Gastroesophageal sphincter (tissue), 4 donors: ENCODE measurements around the gene PPP2R5C. TPM values are rescaled to one million over a fixed set of nuclear protein-coding genes. Genes with fewer than 3 reads are reported as not detected.
A peak's percentile ranks its signal among the peaks of the same experiment; 100 is the strongest.

ENCODE experiments used
- ATAC-seq: fragments of 150-250 bp; one replicate; pipeline ENCODE4 v1.9.1; 2016; ENCODE audit warnings: mild to moderate bottlenecking, moderate library complexity
- H3K27ac ChIP-seq, 4 donors: fragments of 200-600 bp; sonication (generic) in 3 of 4; 1 replicate in 3 of 4; 2 replicates in 1 of 4; pipeline ENCODE4 v1.5.1; 2016 to 2019
- H3K27me3 ChIP-seq: fragments of 200-600 bp; sonication (generic); one replicate; pipeline ENCODE4 v1.5.1; 2019
- H3K36me3 ChIP-seq, 2 donors: fragments of 200-600 bp; sonication (generic); one replicate each; pipeline ENCODE4 v1.5.1; 2019; ENCODE audit warnings: control low read depth in 1 of 2
- H3K4me1 ChIP-seq, 3 donors: fragments of 200-600 bp; sonication (generic); 1 replicate in 2 of 3; 2 replicates in 1 of 3; pipeline ENCODE4 v1.5.1; 2016 to 2019; ENCODE audit warnings: control low read depth in 2 of 3
- H3K4me3 ChIP-seq, 2 donors: fragments of 200-600 bp; sonication (generic); one replicate each; pipeline ENCODE4 v1.5.1; 2019; ENCODE audit warnings: mild to moderate bottlenecking in 1 of 2, moderate library complexity in 1 of 2
- H3K9me3 ChIP-seq, 3 donors: fragments of 200-600 bp; sonication (generic); one replicate each; pipeline ENCODE4 v1.5.1; 2017 to 2019; ENCODE audit warnings: control low read depth in 2 of 3
- EP300 ChIP-seq: sonication (generic); formaldehyde crosslinking; IDR thresholded peaks from one replicate; pipeline ENCODE4 v1.6.1; 2017; ENCODE audit warnings: antibody characterized with exemption, mild to moderate bottlenecking
- POLR2A ChIP-seq, 2 donors: fragments of 450-650 bp; IDR thresholded peaks; one replicate each; pipeline ENCODE4 v1.6.1; 2017; ENCODE audit warnings: antibody characterized with exemption in 2 of 2, mild to moderate bottlenecking in 2 of 2, moderate library complexity in 1 of 2
- POLR2AphosphoS5 ChIP-seq: sonication (generic); formaldehyde crosslinking; IDR thresholded peaks from one replicate; pipeline ENCODE4 v1.6.1; 2017; ENCODE audit warnings: antibody characterized with exemption
- WGBS, 2 donors: methylation state at CpG; one replicate each; pipeline ENCODE4 v1.1.5; 2018; ENCODE audit warnings: low coverage in 1 of 2; 5-methylcytosine and 5-hydroxymethylcytosine counted together
- total RNA-seq, 4 donors: library from RNA; depleted of rRNA; stranded (reverse); fragments of >200 nt; gene quantifications; one replicate each; pipeline ENCODE4 v1.1.0, GENCODE V29; 2016
- TF ChIP-seq, protein P1 (sequence below), 4 experiments: fragments of 200-600 bp in 2 of 4; fragments of 450-650 bp in 2 of 4; sonication (generic) in 1 of 4; IDR thresholded peaks; one replicate each; pipeline ENCODE4 v1.5.1; 2017 to 2019; ENCODE audit warnings: antibody characterized with exemption in 4 of 4, mild to moderate bottlenecking in 2 of 4, moderate library complexity in 2 of 4

PPP2R5C gene
- total RNA-seq, 4 donors from 2014 or later = 123 to 199 (median 131) TPM

DNA sequence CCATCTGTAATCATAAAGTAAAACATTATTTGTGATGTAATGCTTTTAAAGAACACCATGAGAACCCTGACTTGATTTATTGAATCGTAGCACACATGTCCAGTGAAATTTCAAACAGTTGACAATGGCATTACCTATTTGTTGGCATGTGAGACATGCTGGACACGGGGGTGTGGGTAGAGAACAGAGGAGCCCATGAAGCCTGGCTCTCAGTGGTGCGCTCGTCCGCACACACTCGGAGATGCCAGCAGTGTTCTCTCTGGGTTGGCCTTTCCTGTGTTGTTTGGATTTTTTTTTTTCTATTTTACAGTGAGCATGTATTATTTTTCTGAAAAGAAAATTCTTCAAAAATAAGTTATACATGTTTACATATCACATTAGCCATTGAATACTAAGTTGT lies 78.2 kb downstream of the PPP2R5C start:
- Histone ChIP-seq H3K4me1 (peaks cover 8 to 90% (median 16%) of the 10 kb centered on the region in 3 donors), H3K27me3 (no peaks in the 10 kb centered on the region), H3K27ac (no peak overlapping the region), H3K4me3 (no peak overlapping the region), H3K36me3 (peaks cover 0 to 7% of the 10 kb centered on the region in 2 donors), H3K9me3 (no peaks in the 10 kb centered on the region)
- ATAC-seq = no peak
- no peak for TF ChIP-seq POLR2AphosphoS5
- TF ChIP-seq POLR2A (IDR thresholded peaks at IDR 0.05) = no peak
- no peak for TF ChIP-seq EP300
- 67 to 83% methylated on average over 6 of the region's 6 CpGs for WGBS, 2 donors

DNA sequence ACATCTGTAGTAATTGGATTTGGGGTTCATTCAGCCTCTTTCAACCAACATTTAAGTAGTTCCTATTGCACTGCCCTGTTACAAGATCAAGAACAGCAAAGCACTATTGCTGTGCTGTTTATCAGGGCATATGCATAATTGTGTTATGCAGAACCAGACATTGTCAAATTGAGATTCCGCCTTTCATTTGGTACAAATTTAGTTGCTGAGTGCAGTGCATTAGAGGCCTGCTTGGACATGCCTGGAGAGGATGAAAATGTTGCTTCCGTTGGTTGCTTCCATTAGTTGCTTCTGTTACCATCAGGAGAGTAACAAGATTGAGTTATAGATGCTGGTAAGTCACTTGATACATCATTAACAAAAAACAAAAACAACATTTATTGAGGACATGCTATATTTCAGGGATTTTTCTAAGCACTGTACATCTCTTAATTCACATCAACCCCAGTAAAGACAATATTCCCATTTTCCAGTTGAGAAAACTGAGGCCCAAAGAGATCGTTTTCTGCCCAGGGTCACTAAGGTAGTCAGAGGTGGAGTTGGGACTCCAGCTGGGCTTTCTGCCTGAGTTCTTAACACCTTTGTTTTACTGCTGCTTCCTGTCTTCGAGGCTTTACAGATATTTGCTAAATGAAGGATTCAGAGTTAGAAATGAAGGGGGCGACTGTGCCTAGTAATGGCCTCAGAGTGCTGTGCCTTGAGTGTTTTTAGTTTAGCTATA lies 79.3 kb downstream of the PPP2R5C start:
- no peaks in the 10 kb centered on the region for H3K27me3 ChIP-seq
- no peak overlapping the region for H3K27ac ChIP-seq
- no peak for ATAC-seq
- no peak for TF ChIP-seq POLR2A (IDR thresholded peaks at IDR 0.05)
- no peak for TF ChIP-seq POLR2AphosphoS5
- no peak for TF ChIP-seq EP300
- TF ChIP-seq, protein P1, sequence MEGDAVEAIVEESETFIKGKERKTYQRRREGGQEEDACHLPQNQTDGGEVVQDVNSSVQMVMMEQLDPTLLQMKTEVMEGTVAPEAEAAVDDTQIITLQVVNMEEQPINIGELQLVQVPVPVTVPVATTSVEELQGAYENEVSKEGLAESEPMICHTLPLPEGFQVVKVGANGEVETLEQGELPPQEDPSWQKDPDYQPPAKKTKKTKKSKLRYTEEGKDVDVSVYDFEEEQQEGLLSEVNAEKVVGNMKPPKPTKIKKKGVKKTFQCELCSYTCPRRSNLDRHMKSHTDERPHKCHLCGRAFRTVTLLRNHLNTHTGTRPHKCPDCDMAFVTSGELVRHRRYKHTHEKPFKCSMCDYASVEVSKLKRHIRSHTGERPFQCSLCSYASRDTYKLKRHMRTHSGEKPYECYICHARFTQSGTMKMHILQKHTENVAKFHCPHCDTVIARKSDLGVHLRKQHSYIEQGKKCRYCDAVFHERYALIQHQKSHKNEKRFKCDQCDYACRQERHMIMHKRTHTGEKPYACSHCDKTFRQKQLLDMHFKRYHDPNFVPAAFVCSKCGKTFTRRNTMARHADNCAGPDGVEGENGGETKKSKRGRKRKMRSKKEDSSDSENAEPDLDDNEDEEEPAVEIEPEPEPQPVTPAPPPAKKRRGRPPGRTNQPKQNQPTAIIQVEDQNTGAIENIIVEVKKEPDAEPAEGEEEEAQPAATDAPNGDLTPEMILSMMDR (IDR thresholded peaks at IDR 0.05) = no peak
- H3K36me3 ChIP-seq = peaks cover 0 to 10% of the 10 kb centered on the region in 2 donors
- no peak overlapping the region for H3K4me3 ChIP-seq
- no peaks in the 10 kb centered on the region for H3K9me3 ChIP-seq
- peaks cover 0 to 82% (median 4%) of the 10 kb centered on the region in 3 donors for H3K4me1 ChIP-seq
- WGBS, 2 donors = 67 to 86% methylated on average over 4 of the region's 5 CpGs

- TF ChIP-seq POLR2AphosphoS5 (no peak), POLR2A (IDR thresholded peaks at IDR 0.05) (no peak), EP300 (no peak)
- TF ChIP-seq, protein P1 (IDR thresholded peaks at IDR 0.05) = no peak
Observed at GRCh38 chr14:101843038-101843437, 81.5 kb downstream of the PPP2R5C start.

DNA sequence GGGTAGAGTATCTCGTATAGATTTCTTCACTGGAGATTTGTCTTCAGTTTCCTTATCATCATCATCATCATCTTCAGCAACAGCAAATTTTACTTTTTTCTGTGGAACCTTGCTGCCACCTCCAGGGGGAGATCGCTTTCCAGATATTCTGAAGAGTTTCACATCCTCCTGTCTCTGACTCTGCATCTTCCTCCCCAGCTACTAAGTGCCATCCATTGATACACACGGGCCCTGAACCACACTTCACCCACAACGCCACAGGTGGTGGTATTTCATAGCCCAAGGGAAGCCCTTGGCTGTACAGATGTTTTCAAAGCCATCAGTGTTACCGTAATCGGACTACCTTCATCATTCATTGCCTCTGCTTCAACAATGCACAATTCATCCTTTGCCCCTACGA lies 82.2 kb downstream of the PPP2R5C start:
- no peak for TF ChIP-seq POLR2AphosphoS5
- TF ChIP-seq, protein P1 (IDR thresholded peaks at IDR 0.05) = peak in 3 of 4 experiments; percentile 38 to 42 (median 41)
- no peak for TF ChIP-seq POLR2A (IDR thresholded peaks at IDR 0.05)
- TF ChIP-seq EP300 = no peak
- Histone ChIP-seq H3K4me1 (peaks cover 0 to 56% (median 0%) of the 10 kb centered on the region in 3 donors), H3K27me3 (no peaks in the 10 kb centered on the region), H3K9me3 (no peaks in the 10 kb centered on the region), H3K27ac (no peak overlapping the region), H3K36me3 (peaks cover 0 to 10% of the 10 kb centered on the region in 2 donors), H3K4me3 (no peak overlapping the region)
- 55 to 77% methylated on average over 2 to 7 of the region's 7 CpGs for WGBS, 2 donors
- no peak for ATAC-seq

More at GRCh38 chr14:101843038-101843437, 81.5 kb downstream of the PPP2R5C start:
- ATAC-seq = no peak
- 22 to 70% methylated on average over 1 to 3 of the region's 3 CpGs for WGBS, 2 donors
- peaks cover 0 to 60% (median 0%) of the 10 kb centered on the region in 3 donors for H3K4me1 ChIP-seq
- H3K27ac ChIP-seq = no peak overlapping the region
- H3K9me3 ChIP-seq = no peaks in the 10 kb centered on the region
- no peak overlapping the region for H3K4me3 ChIP-seq
- H3K36me3 ChIP-seq = peaks cover 0 to 10% of the 10 kb centered on the region in 2 donors
- H3K27me3 ChIP-seq = no peaks in the 10 kb centered on the region

DNA sequence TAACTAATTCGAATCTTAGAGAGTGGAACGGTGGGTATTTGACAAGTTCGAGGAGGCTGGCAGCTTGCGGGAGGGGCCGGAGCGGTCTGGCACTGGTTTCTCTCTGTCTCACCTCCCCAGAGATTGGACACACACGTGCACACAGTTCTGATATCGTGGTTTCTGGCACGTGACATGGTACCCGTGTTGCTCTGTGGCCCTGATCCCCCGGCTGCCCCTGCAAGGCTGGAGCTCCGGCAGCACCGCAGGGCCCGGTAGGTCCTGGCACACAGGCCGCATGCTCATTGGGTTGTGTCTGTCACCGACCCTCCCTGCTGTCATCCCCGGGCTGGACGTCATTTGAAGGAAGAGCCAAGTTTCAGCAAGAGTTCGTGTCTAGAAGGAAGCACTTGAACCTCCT lies 82.7 kb downstream of the PPP2R5C start:
- no peaks in the 10 kb centered on the region for H3K27me3 ChIP-seq
- H3K9me3 ChIP-seq = no peaks in the 10 kb centered on the region
- no peak for TF ChIP-seq POLR2A (IDR thresholded peaks at IDR 0.05)
- TF ChIP-seq POLR2AphosphoS5 = no peak
- TF ChIP-seq, protein P1 (IDR thresholded peaks at IDR 0.05) = no peak
- TF ChIP-seq EP300 = no peak
- WGBS, 2 donors = 68 to 86% methylated on average over 7 to 8 of the region's 19 CpGs
- peaks cover 0 to 10% of the 10 kb centered on the region in 2 donors for H3K36me3 ChIP-seq
- H3K4me1 ChIP-seq = peaks cover 0 to 56% (median 0%) of the 10 kb centered on the region in 3 donors
- ATAC-seq = no peak
- no peak overlapping the region for H3K4me3 ChIP-seq
- H3K27ac ChIP-seq = no peak overlapping the region
